GM06990 (cell line): Measurements from ENCODE around the gene DIP2A.

Experiments
- DNase-seq: peaks from one replicate; pipeline ENCODE4 v3.0.0-alpha.2; 2011; ENCODE audit not compliant: insufficient read length; ENCODE audit errors: extremely low read depth
- H3K27me3 ChIP-seq: replicated peaks from 2 replicates; pipeline ENCODE4 v1.6.0; 2011; ENCODE audit warnings: low read length; ENCODE audit not compliant: control insufficient read depth, insufficient read depth
- H3K36me3 ChIP-seq: 2 replicates; pipeline ENCODE4 v1.5.1; 2011; ENCODE audit warnings: low read length; ENCODE audit not compliant: control insufficient read depth, insufficient read depth
- H3K4me3 ChIP-seq: replicated peaks from 2 replicates; pipeline ENCODE4 v1.5.1; 2011; ENCODE audit warnings: low read depth, mild to moderate bottlenecking, control low read depth, low read length
- CTCF ChIP-seq: IDR thresholded peaks from 2 replicates; pipeline ENCODE4 v1.5.1; 2011; ENCODE audit warnings: low read length, control low read depth, mild to moderate bottlenecking, inconsistent platforms; ENCODE audit not compliant: insufficient read depth, poor library complexity, severe bottlenecking

DIP2A gene

GRCh38 chr21:46412521-46413364, 45.9 kb upstream of the DIP2A start:
- Histone ChIP-seq H3K36me3 (peaks cover 17% of the 10 kb centered on the region), H3K4me3 (no peak overlapping the region), H3K27me3 (no peaks in the 10 kb centered on the region)
- no peak for DNase-seq
- TF ChIP-seq CTCF: no peak

DNA sequence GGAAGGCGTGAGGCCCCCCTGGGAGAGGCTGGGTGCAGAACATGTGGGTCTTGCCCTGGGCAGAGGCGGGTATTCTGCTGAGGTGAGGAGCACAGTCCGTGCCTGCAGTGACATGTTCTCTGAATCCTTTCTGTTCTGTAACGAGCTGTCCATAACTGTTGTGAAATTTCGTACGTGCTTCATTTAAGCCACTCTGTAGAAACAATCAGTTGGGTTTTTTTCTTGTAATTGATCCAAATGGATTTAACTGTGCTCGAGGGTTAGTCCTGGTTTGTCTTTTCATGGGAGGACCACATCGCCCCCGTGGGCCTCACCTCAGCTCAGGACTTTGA, 45.4 kb upstream of the DIP2A start:
- H3K36me3 ChIP-seq: peaks cover 17% of the 10 kb centered on the region
- DNase-seq: no peak
- no peak for TF ChIP-seq CTCF
- no peaks in the 10 kb centered on the region for H3K27me3 ChIP-seq
- no peak overlapping the region for H3K4me3 ChIP-seq

- DNase-seq: no peak
- no peak for TF ChIP-seq CTCF
- no peaks in the 10 kb centered on the region for H3K27me3 ChIP-seq
- H3K36me3 ChIP-seq: peaks cover 23% of the 10 kb centered on the region
- no peak overlapping the region for H3K4me3 ChIP-seq
Observed at GRCh38 chr21:46414965-46415275, 43.8 kb upstream of the DIP2A start.

- Histone ChIP-seq H3K4me3 (no peak overlapping the region), H3K36me3 (peaks cover 22% of the 10 kb centered on the region), H3K27me3 (no peaks in the 10 kb centered on the region)
- TF ChIP-seq CTCF: no peak
- no peak for DNase-seq
Observed at GRCh38 chr21:46416551-46416950, 42.1 kb upstream of the DIP2A start.

- no peak for DNase-seq
- H3K27me3 ChIP-seq: no peaks in the 10 kb centered on the region
- no peak for TF ChIP-seq CTCF
- H3K4me3 ChIP-seq: no peak overlapping the region
- H3K36me3 ChIP-seq: peaks cover 24% of the 10 kb centered on the region
Observed at GRCh38 chr21:46418265-46418946, 40.3 kb upstream of the DIP2A start.
